Left ventricle myocardium inferior (tissue), 1 donor: ENCODE data around the gene LDB1. TPM values are rescaled to one million over a fixed set of nuclear protein-coding genes. Genes with fewer than 3 reads are reported as not detected.
A peak's percentile ranks its signal among the peaks of the same experiment; 100 is the strongest.

Experiments used
- DNase-seq: peaks from one replicate; pipeline ENCODE4 v3.0.0-alpha.2; 2020
- H3K27ac ChIP-seq: fragments of 200-600 bp; replicated peaks from 2 replicates; pipeline ENCODE4 v1.8.0; 2021
- H3K27me3 ChIP-seq: fragments of 200-600 bp; 2 replicates; pipeline ENCODE4 v1.8.0; 2021; ENCODE audit warnings: low read depth
- H3K36me3 ChIP-seq: fragments of 200-600 bp; 2 replicates; pipeline ENCODE4 v1.8.0; 2021
- H3K4me1 ChIP-seq: fragments of 200-600 bp; 2 replicates; pipeline ENCODE4 v1.8.0; 2021
- H3K4me3 ChIP-seq: fragments of 200-600 bp; 2 replicates; pipeline ENCODE4 v1.8.0; 2021; ENCODE audit warnings: mild to moderate bottlenecking, moderate library complexity
- H3K9me3 ChIP-seq: fragments of 200-600 bp; replicated peaks from 2 replicates; pipeline ENCODE4 v1.8.0; 2021
- CTCF ChIP-seq: fragments of 200-600 bp; IDR thresholded peaks from 2 replicates; pipeline ENCODE4 v1.8.0; 2021; ENCODE audit warnings: antibody characterized with exemption, mild to moderate bottlenecking, borderline replicate concordance
- intact Hi-C: fragments of 100-400 bp; cut with micrococcal nuclease; formaldehyde crosslinking; loops from one replicate; pipeline ENCODE4 v1.11.0; 2022
- long read RNA-seq: library from polyadenylated mRNA; unstranded; transcript quantifications from one replicate; pipeline ENCODE4 v2.0.0, GENCODE V29; 2021
- total RNA-seq: library from RNA; stranded (reverse); fragmentation: NEBNext Ultra II Directional; extraction: Animal tissue kit (Norgen Biotek cat#: 25700); gene quantifications from one replicate; pipeline ENCODE4 v1.2.1, GENCODE V29; 2021
- donor health status: DM: no; HTN: yes; CAD: no; lungs with severe emphysema.

The LDB1 gene
- total RNA-seq = 52.2 TPM
- long read RNA-seq, transcript LDB1-202 (11 exons, 2,089 nt) = major isoform, 7 of 21 reads
- long read RNA-seq, partial matches to known transcripts = 8 of 21 reads
- long read RNA-seq, other reads (novel, unspliced or antisense) = 6 of 21 reads

GRCh38 chr10:102120142-102120990 lies at the start of gene LDB1:
Gene LDB1, minus strand, starts transcription at chr10:102120368. Its CDS starts 258 bp downstream, at chr10:102120110.
- peak; percentile 29 for TF ChIP-seq CTCF
- intact Hi-C loops = no loop called here
- Histone ChIP-seq H3K4me3 (peak within 1 kb of the TSS; percentile 81), H3K36me3 (no peaks in the 10 kb centered on the region), H3K4me1 (peaks cover 67% of the 10 kb centered on the region), H3K27ac (peak within 1 kb of the TSS; percentile 97), H3K27me3 (no peaks in the 10 kb centered on the region), H3K9me3 (no peaks in the 10 kb centered on the region)
- DNase-seq = peak; percentile 82

- Histone ChIP-seq H3K27ac (no peak overlapping the region), H3K4me3 (no peak overlapping the region), H3K9me3 (no peaks in the 10 kb centered on the region), H3K36me3 (peaks cover 11% of the 10 kb centered on the region), H3K4me1 (peaks cover 6% of the 10 kb centered on the region), H3K27me3 (no peaks in the 10 kb centered on the region)
- no peak for TF ChIP-seq CTCF
- no peak for DNase-seq
- intact Hi-C loops = loop anchor here (10.0 kb wide), 1 partner anchor 57 kb away; the partner anchor contains the start of gene ELOVL3
Observed at GRCh38 chr10:102167861-102168260, 47.7 kb upstream of the LDB1 start.

- no peak for TF ChIP-seq CTCF
- H3K27ac ChIP-seq = no peak overlapping the region
- no peaks in the 10 kb centered on the region for H3K9me3 ChIP-seq
- H3K36me3 ChIP-seq = peaks cover 55% of the 10 kb centered on the region
- no peaks in the 10 kb centered on the region for H3K27me3 ChIP-seq
- no peaks in the 10 kb centered on the region for H3K4me1 ChIP-seq
- no peak overlapping the region for H3K4me3 ChIP-seq
- no peak for DNase-seq
- intact Hi-C loops = loop anchor here (10.0 kb wide), 1 partner anchor 61 kb away; the partner anchor contains the start of gene ELOVL3
Observed at GRCh38 chr10:102163342-102163989, 43.3 kb upstream of the LDB1 start.

- DNase-seq = no peak
- TF ChIP-seq CTCF = no peak
- H3K9me3 ChIP-seq = no peaks in the 10 kb centered on the region
- intact Hi-C loops = loop anchor here (10.0 kb wide), 1 partner anchor 65 kb away; the partner anchor contains the start of gene ELOVL3
- no peak overlapping the region for H3K4me3 ChIP-seq
- no peaks in the 10 kb centered on the region for H3K27me3 ChIP-seq
- peaks cover 79% of the 10 kb centered on the region for H3K36me3 ChIP-seq
- H3K27ac ChIP-seq = no peak overlapping the region
- H3K4me1 ChIP-seq = no peaks in the 10 kb centered on the region
Observed at GRCh38 chr10:102159831-102160230, 39.7 kb upstream of the LDB1 start.

GRCh38 chr10:102159051-102159597 lies 39.0 kb upstream of the LDB1 start:
- no peaks in the 10 kb centered on the region for H3K9me3 ChIP-seq
- no peaks in the 10 kb centered on the region for H3K27me3 ChIP-seq
- no peak for DNase-seq
- no peak overlapping the region for H3K27ac ChIP-seq
- peaks cover 6% of the 10 kb centered on the region for H3K4me1 ChIP-seq
- intact Hi-C loops = no loop called here
- peaks cover 81% of the 10 kb centered on the region for H3K36me3 ChIP-seq
- no peak overlapping the region for H3K4me3 ChIP-seq
- TF ChIP-seq CTCF = no peak
